Measurements from ENCODE around the gene GPR25.
"Not testable (repeated sequence)": the region's sequence is repeated elsewhere in the genome, so short reads cannot be mapped to it uniquely, and the experiment has no call there.

GPR25 gene

GRCh38 chr1:200895801-200896530 is 23.2 kb downstream of the GPR25 start:
- no peak for DNase-seq

- DNase-seq, result no peak
These were observed 23.9 kb downstream of the GPR25 start for GRCh38 chr1:200896531-200897196.

- no peak for DNase-seq
These were observed 24.5 kb downstream of the GPR25 start for GRCh38 chr1:200897259-200897658.

- DNase-seq, result no peak
These were observed 26.2 kb downstream of the GPR25 start for GRCh38 chr1:200899015-200899386.

- no peak for DNase-seq
These were observed 26.7 kb downstream of the GPR25 start for GRCh38 chr1:200899451-200899915.

GRCh38 chr1:200899954-200900867 is 27.4 kb downstream of the GPR25 start:
- no peak for DNase-seq

- no peak for DNase-seq
These were observed 28.1 kb downstream of the GPR25 start for GRCh38 chr1:200900877-200901276.

DNA sequence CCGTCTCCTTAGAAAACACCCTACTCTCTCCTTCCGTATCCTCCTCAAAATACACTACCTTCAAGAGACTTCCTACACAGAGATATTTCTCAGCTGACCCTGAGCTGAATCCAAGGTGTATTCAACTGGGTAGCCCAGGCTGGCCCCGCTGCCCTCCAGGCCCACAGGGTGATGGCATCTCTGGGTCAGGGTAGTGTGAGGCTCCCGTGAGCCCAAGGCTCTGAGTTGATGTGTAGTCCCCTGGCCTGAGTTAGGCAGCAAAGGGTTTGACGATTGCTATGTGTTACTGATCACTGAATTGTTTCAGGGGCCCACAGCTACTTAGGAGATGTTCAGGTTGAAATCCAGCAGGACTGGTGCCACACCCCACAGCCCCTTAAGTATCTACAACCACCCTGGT is 28.6 kb downstream of the GPR25 start:
- no peak for DNase-seq

DNA sequence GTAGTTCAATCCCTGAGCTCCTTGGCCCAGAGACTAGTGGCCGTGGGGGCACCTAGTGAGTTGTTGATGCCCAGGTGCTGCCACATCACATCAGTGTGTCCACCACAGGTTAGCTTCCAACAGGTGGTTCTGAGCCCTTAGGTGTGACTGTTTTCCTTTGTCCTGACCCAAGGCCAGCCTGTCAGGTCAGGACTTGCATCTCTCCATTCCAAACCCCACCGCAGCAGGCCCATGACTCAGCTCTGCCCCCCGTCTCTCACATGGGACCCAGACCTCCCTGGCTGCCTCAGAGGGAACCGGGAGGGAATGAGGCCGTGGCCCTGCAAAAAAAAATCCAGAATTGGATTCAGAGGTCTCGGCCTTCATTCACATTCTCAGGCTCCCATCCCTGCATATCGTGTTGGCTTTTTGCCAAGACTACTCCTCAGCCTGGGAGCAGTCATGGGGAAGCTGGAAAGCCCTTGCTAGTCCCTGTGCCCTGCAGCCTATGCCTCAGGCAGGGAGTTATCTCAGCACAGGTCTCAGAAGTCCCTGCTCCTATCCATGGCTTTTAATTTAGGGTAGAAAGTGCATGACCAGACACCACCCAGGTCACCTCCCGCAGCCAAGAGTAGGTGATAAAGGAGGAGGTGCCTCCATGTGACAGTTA is 29.1 kb downstream of the GPR25 start:
- DNase-seq, result no peak

GRCh38 chr1:200903793-200904192 is 31.0 kb downstream of the GPR25 start:
- no peak for DNase-seq

- no peak for DNase-seq
These were observed 32.0 kb downstream of the GPR25 start for GRCh38 chr1:200904772-200905171.

GRCh38 chr1:200905411-200906052 is 32.8 kb downstream of the GPR25 start:
- DNase-seq, result peak in 1 of 2 experiments; percentile 31

GRCh38 chr1:200906491-200906890 is 33.7 kb downstream of the GPR25 start:
- no peak for DNase-seq

DNA sequence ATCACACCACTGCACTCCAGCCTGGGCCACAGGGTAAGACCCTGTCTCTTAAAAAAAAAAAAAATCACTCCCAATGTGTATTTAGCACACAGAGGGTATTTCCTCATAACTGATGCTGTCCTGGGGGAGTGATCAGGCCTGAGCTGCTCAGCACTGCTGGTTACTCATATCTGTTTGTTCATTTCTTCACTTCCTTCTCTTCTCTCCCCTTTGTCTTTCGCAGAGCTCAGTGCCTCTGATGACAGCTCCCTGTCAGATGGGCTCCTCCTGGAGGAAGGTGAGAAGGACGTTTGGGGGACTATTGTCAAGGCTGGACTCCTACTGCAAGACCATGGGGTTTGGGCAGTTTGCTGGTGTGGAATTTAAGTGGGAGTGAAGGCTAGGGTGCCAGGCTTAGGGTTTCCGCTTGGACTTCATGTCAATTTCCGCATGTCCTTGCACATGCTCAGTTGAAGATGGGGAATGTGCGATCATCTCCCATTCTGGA is 34.9 kb downstream of the GPR25 start:
- no peak for DNase-seq

DNA sequence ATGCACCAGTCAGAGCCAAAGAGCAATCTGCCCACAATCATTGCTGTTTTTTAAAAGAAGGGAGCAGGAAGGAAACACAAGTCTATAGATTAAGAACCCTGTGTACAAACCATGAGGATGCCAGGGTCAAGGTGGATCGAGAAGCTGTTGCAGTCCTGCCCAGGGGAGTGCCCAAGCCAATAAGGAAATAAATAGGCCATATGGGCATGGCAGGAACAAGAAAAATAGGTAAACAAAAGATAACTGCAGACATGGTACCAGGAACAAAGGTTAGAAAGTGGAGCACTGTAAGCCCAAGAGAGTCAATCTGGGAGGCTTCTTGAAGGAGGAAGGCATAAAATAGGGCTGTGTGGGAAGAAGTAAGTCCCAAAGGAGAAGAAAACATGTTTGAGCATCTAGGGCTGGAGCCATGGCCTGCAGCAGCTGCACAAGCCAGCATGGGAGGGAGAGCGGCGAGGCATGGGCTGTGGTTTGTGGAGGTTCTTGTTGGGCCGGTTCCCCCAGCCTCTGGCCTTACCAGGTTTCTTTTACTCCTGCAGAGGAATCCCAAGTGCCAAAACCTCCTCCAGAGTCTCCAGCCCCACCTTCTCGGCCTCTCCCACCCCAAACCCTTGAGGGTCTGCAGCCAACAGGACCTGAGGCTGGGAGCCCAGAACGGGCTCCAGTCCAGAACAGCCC is 35.5 kb downstream of the GPR25 start:
- no peak for DNase-seq

GRCh38 chr1:200909071-200909470 is 36.3 kb downstream of the GPR25 start:
- no peak for DNase-seq

GRCh38 chr1:200909757-200910239 is 37.0 kb downstream of the GPR25 start:
- DNase-seq, result no peak

- no peak for DNase-seq
These were observed 38.6 kb downstream of the GPR25 start for GRCh38 chr1:200911361-200911760.

DNA sequence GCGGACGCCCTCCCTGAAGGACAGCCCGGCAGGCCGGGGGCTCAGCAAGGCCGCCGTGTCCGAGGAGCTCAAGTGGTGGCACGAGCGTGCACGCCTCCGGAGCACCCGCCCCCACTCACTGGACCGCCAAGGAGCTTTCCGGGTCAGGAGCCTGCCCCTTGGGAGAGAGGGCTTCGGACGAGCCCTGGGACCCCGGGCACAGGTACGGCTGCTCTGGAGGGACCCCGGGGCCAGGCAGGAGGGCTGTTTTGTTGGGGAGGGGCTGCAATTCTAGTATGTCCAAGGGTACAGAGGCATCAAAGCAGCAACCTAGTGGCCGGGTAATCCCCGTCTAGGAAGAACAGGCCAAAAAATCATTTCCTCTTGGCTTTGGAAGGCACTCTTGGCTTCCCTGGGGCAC is 39.2 kb downstream of the GPR25 start:
- not testable (repeated sequence) for DNase-seq

DNA sequence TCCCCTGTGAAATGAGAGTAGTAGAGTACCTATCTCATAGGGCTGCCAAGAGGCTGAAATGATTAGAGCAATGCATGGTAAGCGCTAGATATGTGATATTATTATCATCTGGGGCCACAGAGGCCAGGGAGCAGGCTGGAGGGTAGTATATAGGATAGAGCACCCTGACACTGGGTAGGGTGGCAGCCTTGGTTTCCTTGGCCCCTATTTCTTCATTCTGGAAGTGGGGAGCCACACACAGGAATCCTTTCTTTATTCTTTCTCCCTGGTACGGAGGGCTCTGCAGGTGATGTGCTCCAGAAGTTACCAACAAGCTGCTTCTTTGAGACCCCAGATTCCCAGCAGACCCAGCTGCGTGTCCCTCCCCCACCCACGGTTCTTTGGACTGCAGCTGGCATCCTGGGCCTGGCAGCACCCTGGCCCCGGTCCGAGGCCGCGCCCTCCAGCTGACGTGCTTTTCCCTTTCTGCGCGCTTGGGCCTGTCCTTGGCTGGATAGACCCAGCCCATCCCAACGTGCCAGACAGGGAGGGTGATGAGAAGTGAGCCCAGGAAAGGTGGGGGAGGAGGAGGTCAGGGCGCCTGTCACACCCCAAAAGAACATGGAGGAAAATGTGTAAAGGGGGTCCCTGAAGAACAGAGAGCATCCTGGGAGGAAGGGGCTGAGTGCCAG is 40.1 kb downstream of the GPR25 start:
- no peak for DNase-seq

DNA sequence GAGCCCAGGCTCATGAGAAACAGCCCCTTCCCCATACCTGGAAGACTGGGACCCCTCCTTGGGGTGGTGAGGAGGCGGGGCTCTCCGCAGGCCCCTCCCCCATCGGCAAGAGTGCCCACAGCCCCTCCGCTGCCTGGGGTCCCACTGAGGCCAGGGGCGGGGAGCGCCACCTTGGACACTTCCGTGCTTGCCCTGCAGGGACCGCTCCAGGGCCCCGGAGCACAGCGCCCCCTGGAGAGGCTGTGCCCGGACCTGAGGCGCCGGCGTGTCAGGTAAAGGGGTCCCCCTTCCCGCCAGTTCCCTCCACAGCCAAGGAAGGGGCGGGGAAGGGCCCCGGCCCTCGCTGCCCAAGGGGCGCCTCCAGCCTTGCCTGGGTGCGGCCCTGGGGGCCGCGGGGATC is 43.4 kb downstream of the GPR25 start:
- DNase-seq, result no peak
